Osteoblast (primary cell): ENCODE results near the gene NXF2B. TPM values are rescaled to one million over a fixed set of nuclear protein-coding genes. Genes with fewer than 3 reads are reported as not detected.
A peak's percentile ranks its signal among the peaks of the same experiment; 100 is the strongest.
"Not testable (repeated sequence)": the region's sequence is repeated elsewhere in the genome, so short reads cannot be mapped to it uniquely, and the experiment has no call there.

Experiments
- DNase-seq: peaks from one replicate; pipeline ENCODE4 v3.0.0; 2011; ENCODE audit warnings: low spot score, mixed read lengths; ENCODE audit not compliant: insufficient read length; ENCODE audit errors: missing footprints
- H2AFZ ChIP-seq: 2 replicates; pipeline ENCODE4 v1.6.0; 2011; ENCODE audit warnings: mild to moderate bottlenecking, low read length
- H3K27ac ChIP-seq: 2 replicates; pipeline ENCODE4 v1.5.1; 2011; ENCODE audit warnings: mild to moderate bottlenecking, low read depth, low read length, moderate library complexity
- H3K27me3 ChIP-seq: 2 replicates; pipeline ENCODE4 v1.6.0; 2012; ENCODE audit warnings: mild to moderate bottlenecking, control low read depth, inconsistent platforms, low read length, moderate library complexity; ENCODE audit not compliant: insufficient read depth
- H3K36me3 ChIP-seq: 2 replicates; pipeline ENCODE4 v1.5.1; 2011; ENCODE audit warnings: mild to moderate bottlenecking, low read length, control low read depth, moderate library complexity; ENCODE audit not compliant: insufficient read depth
- H3K4me1 ChIP-seq: 2 replicates; pipeline ENCODE4 v1.5.1; 2011; ENCODE audit warnings: mild to moderate bottlenecking, low read length, control low read depth, moderate library complexity; ENCODE audit not compliant: insufficient read depth
- H3K4me2 ChIP-seq: 2 replicates; pipeline ENCODE4 v1.6.0; 2011; ENCODE audit warnings: mild to moderate bottlenecking, low read length; ENCODE audit not compliant: insufficient read depth
- H3K4me3 ChIP-seq: fragments of 200-600 bp; sonication (generic); 3 replicates; pipeline ENCODE4 v1.5.1; 2012; ENCODE audit warnings: mild to moderate bottlenecking, low read length, inconsistent platforms; ENCODE audit not compliant: insufficient read depth
- H3K79me2 ChIP-seq: 2 replicates; pipeline ENCODE4 v1.6.0; 2012; ENCODE audit warnings: mild to moderate bottlenecking, low read length, control low read depth, inconsistent platforms; ENCODE audit not compliant: insufficient read depth
- H3K9me3 ChIP-seq: 2 replicates; pipeline ENCODE4 v1.5.1; 2011; ENCODE audit warnings: low read depth, low read length, control low read depth
- H4K20me1 ChIP-seq: 2 replicates; pipeline ENCODE4 v1.6.0; 2012; ENCODE audit warnings: mild to moderate bottlenecking, low read length, control low read depth; ENCODE audit not compliant: insufficient read depth
- CTCF ChIP-seq: IDR thresholded peaks from 2 replicates; pipeline ENCODE4 v1.5.1; 2011; ENCODE audit warnings: mild to moderate bottlenecking, low read depth, low read length, moderate library complexity; ENCODE audit errors: extremely low read depth
- total RNA-seq: library from RNA; depleted of rRNA; stranded (reverse); fragments of >200 nt; gene quantifications from 2 replicates; pipeline ENCODE4 v1.2.3, GENCODE V29; 2012

NXF2B gene
- not detected in 2 replicates for total RNA-seq

GRCh38 chrX:102439908-102440307 is at the start of gene NXF2B:
NXF2B (minus strand) TSS chrX:102440008; CDS start chrX:102380036, 59,972 bp downstream.
- H3K27me3 ChIP-seq, DNase-seq, H3K4me2 ChIP-seq, H3K4me1 ChIP-seq, H4K20me1 ChIP-seq, H3K79me2 ChIP-seq, H3K27ac ChIP-seq, H3K36me3 ChIP-seq, H2AFZ ChIP-seq, H3K4me3 ChIP-seq, H3K9me3 ChIP-seq: not testable (repeated sequence)

- H3K4me3 ChIP-seq, H3K36me3 ChIP-seq, H3K4me1 ChIP-seq: not testable (repeated sequence)
These were observed 39.0 kb upstream of the NXF2B start for GRCh38 chrX:102478765-102479164.

GRCh38 chrX:102471762-102472220 is 32.0 kb upstream of the NXF2B start, which contains the start of gene TCP11X2:
TCP11X2 (minus strand) TSS chrX:102471812.
- H3K27me3 ChIP-seq, DNase-seq, H4K20me1 ChIP-seq, H3K79me2 ChIP-seq, H2AFZ ChIP-seq, H3K9me3 ChIP-seq, H3K27ac ChIP-seq, H3K4me2 ChIP-seq, H3K4me3 ChIP-seq, H3K4me1 ChIP-seq, H3K36me3 ChIP-seq: not testable (repeated sequence)

More at GRCh38 chrX:102478765-102479164, 39.0 kb upstream of the NXF2B start:
- H3K4me2 ChIP-seq, H3K79me2 ChIP-seq, H3K27ac ChIP-seq, H4K20me1 ChIP-seq, H3K9me3 ChIP-seq, H3K27me3 ChIP-seq, H2AFZ ChIP-seq, DNase-seq: not testable (repeated sequence)

GRCh38 chrX:102470215-102470614 is 30.4 kb upstream of the NXF2B start:
- not testable (repeated sequence) for H4K20me1 ChIP-seq, H3K36me3 ChIP-seq, H3K4me1 ChIP-seq, H3K9me3 ChIP-seq, H3K27ac ChIP-seq, H2AFZ ChIP-seq, H3K79me2 ChIP-seq, H3K4me2 ChIP-seq, H3K27me3 ChIP-seq, DNase-seq, H3K4me3 ChIP-seq

GRCh38 chrX:102458615-102459014 is 18.8 kb upstream of the NXF2B start:
- H2AFZ ChIP-seq, H3K4me1 ChIP-seq, H4K20me1 ChIP-seq, H3K27me3 ChIP-seq, H3K9me3 ChIP-seq, H3K27ac ChIP-seq, DNase-seq, H3K4me3 ChIP-seq, H3K4me2 ChIP-seq, H3K36me3 ChIP-seq, H3K79me2 ChIP-seq: not testable (repeated sequence)

GRCh38 chrX:102414493-102414892 is 25.3 kb downstream of the NXF2B start:
- not testable (repeated sequence) for H3K4me3 ChIP-seq, H3K79me2 ChIP-seq, H3K4me1 ChIP-seq, H3K36me3 ChIP-seq, H4K20me1 ChIP-seq, DNase-seq, H3K27me3 ChIP-seq, H3K9me3 ChIP-seq, H3K4me2 ChIP-seq, H3K27ac ChIP-seq, H2AFZ ChIP-seq

- no peaks in the 10 kb centered on the region for H3K4me1 ChIP-seq
- no peaks in the 10 kb centered on the region for H4K20me1 ChIP-seq
- no peaks in the 10 kb centered on the region for H3K9me3 ChIP-seq
- no peaks in the 10 kb centered on the region for H3K79me2 ChIP-seq
- H3K4me3 ChIP-seq: no peak overlapping the region
- DNase-seq: no peak
- no peak overlapping the region for H2AFZ ChIP-seq
- H3K27ac ChIP-seq: no peak overlapping the region
- peaks cover 8% of the 10 kb centered on the region for H3K27me3 ChIP-seq
- TF ChIP-seq CTCF: peak; percentile 81
- no peaks in the 10 kb centered on the region for H3K36me3 ChIP-seq
- H3K4me2 ChIP-seq: no peak overlapping the region
These were observed 93.9 kb downstream of the NXF2B start for GRCh38 chrX:102345916-102346315.
